IMR-90 (cell line): Measurements from ENCODE around the gene ITIH2. TPM values are rescaled to one million over a fixed set of nuclear protein-coding genes. Genes with fewer than 3 reads are reported as not detected.
"Not testable (repeated sequence)": the region's sequence is repeated elsewhere in the genome, so short reads cannot be mapped to it uniquely, and the experiment has no call there.

Experiments
- ATAC-seq: fragments of 200-7000 bp; cut with Tn5 transposase; 2 replicates; pipeline ENCODE4 v1.9.1; 2020; ENCODE audit warnings: low read depth, mild to moderate bottlenecking, moderate library complexity
- Bru-seq: library from RNA; stranded (reverse); fragments of 400-500 nt; gene quantifications from one replicate; lab custom pipeline; 2021; lab: Mats Ljungman, UMichigan
- BruChase-seq, 2 experiments: library from RNA; stranded (reverse); fragments of 400-500 nt; gene quantifications; one replicate each; lab custom pipeline; 2021; lab: Mats Ljungman, UMichigan
- BruUV-seq: library from RNA; stranded (reverse); fragments of 400-500 nt; replicated peaks from 2 replicates; lab custom pipeline; 2021; lab: Mats Ljungman, UMichigan
- CTCF ChIA-PET: fragments of 300-600 bp; formaldehyde crosslinking; extraction: SDS; loops from one replicate; lab custom pipeline; 2021; ENCODE audit warnings: antibody characterized with exemption; lab: Yijun Ruan, JAX
- POLR2A ChIA-PET: fragments of 300-600 bp; sonication (Branson Sonifier 250); formaldehyde crosslinking; loops from one replicate; lab custom pipeline; 2022; ENCODE audit warnings: antibody characterized with exemption; ENCODE audit not compliant: unreplicated experiment; lab: Charles Lee
- DNase-seq: peaks from one replicate; pipeline ENCODE4 v3.0.0; 2013
- H2AFZ ChIP-seq: replicated peaks from 2 replicates; pipeline ENCODE3; 2013; ENCODE audit warnings: low read length, mild to moderate bottlenecking; ENCODE audit not compliant: poor library complexity
- H2AK5ac ChIP-seq: 2 replicates; pipeline ENCODE4 v1.6.1; 2013; ENCODE audit warnings: low read depth, low read length, inconsistent platforms
- H2AK9ac ChIP-seq: replicated peaks from 2 replicates; pipeline ENCODE3; 2013; ENCODE audit warnings: mild to moderate bottlenecking, low read depth, low read length, moderate library complexity; ENCODE audit not compliant: poor library complexity
- H2BK120ac ChIP-seq: 2 replicates; pipeline ENCODE4 v1.6.1; 2013; ENCODE audit warnings: low read depth, low read length, inconsistent platforms
- H2BK15ac ChIP-seq: 3 replicates; pipeline ENCODE4 v1.6.1; 2013; ENCODE audit warnings: low read depth, low read length, inconsistent platforms
- H2BK20ac ChIP-seq: 2 replicates; pipeline ENCODE4 v1.6.1; 2013; ENCODE audit warnings: low read depth, mild to moderate bottlenecking, inconsistent platforms, low read length, moderate library complexity
- H2BK5ac ChIP-seq: 2 replicates; pipeline ENCODE4 v1.6.1; 2013; ENCODE audit warnings: mild to moderate bottlenecking, low read depth, low read length, inconsistent platforms; ENCODE audit not compliant: poor library complexity, severe bottlenecking
- H3K14ac ChIP-seq: replicated peaks from 2 replicates; pipeline ENCODE4 v1.6.1; 2013; ENCODE audit warnings: low read depth, low read length, inconsistent platforms
- H3K18ac ChIP-seq: 2 replicates; pipeline ENCODE4 v1.6.1; 2013; ENCODE audit warnings: low read depth, low read length, control low read depth
- H3K23ac ChIP-seq: 2 replicates; pipeline ENCODE4 v1.6.1; 2013; ENCODE audit warnings: low read depth, low read length, inconsistent platforms
- H3K27ac ChIP-seq: 2 replicates; pipeline ENCODE4 v1.5.1; 2013; ENCODE audit warnings: mild to moderate bottlenecking, control low read depth, low read length; ENCODE audit not compliant: insufficient read depth
- H3K27me3 ChIP-seq: 2 replicates; pipeline ENCODE4 v1.6.1; 2013; ENCODE audit warnings: low read length; ENCODE audit not compliant: control insufficient read depth, insufficient read depth
- H3K36me3 ChIP-seq: 2 replicates; pipeline ENCODE4 v1.6.1; 2013; ENCODE audit warnings: low read length, mixed read lengths; ENCODE audit not compliant: control insufficient read depth, insufficient read depth
- H3K4ac ChIP-seq: 2 replicates; pipeline ENCODE4 v1.6.1; 2013; ENCODE audit warnings: low read depth, low read length, inconsistent platforms
- H3K4me1 ChIP-seq: 2 replicates; pipeline ENCODE4 v1.6.1; 2013; ENCODE audit warnings: low read length, mixed read lengths; ENCODE audit not compliant: control insufficient read depth, insufficient read depth
- H3K4me2 ChIP-seq: 2 replicates; pipeline ENCODE4 v1.6.1; 2013; ENCODE audit warnings: low read depth, mild to moderate bottlenecking, control low read depth, low read length, moderate library complexity
- H3K4me3 ChIP-seq: 2 replicates; pipeline ENCODE4 v1.5.1; 2013; ENCODE audit warnings: low read depth, mild to moderate bottlenecking, control low read depth, low read length, moderate library complexity; ENCODE audit not compliant: insufficient read depth
- H3K56ac ChIP-seq: 2 replicates; pipeline ENCODE4 v1.6.1; 2013; ENCODE audit warnings: low read length, inconsistent platforms; ENCODE audit not compliant: insufficient read depth; ENCODE audit errors: extremely low read depth
- H3K79me1 ChIP-seq, 2 experiments: 2 replicates each; pipeline ENCODE4 v1.6.1; 2013; ENCODE audit warnings: low read length in 2 of 2, inconsistent platforms in 1 of 2, low read depth in 1 of 2
- H3K9ac ChIP-seq: 2 replicates; pipeline ENCODE4 v1.6.1; 2013; ENCODE audit warnings: low read depth, low read length, control low read depth
- H3K9me1 ChIP-seq: 2 replicates; pipeline ENCODE4 v1.6.1; 2013; ENCODE audit warnings: low read length, inconsistent platforms; ENCODE audit not compliant: insufficient read depth
- H3K9me3 ChIP-seq: 2 replicates; pipeline ENCODE4 v1.6.1; 2013; ENCODE audit warnings: low read length; ENCODE audit not compliant: control insufficient read depth, insufficient read depth
- H4K20me1 ChIP-seq: 2 replicates; pipeline ENCODE4 v1.6.1; 2013; ENCODE audit warnings: low read length, inconsistent platforms; ENCODE audit not compliant: insufficient read depth
- H4K5ac ChIP-seq: 2 replicates; pipeline ENCODE4 v1.6.1; 2013; ENCODE audit warnings: mild to moderate bottlenecking, low read depth, low read length, control low read depth
- H4K8ac ChIP-seq, 2 experiments: 2 replicates each; pipeline ENCODE4 v1.6.1; 2013; ENCODE audit warnings: low read depth in 2 of 2, low read length in 2 of 2, control low read depth in 1 of 2, inconsistent platforms in 1 of 2
- H4K91ac ChIP-seq: 2 replicates; pipeline ENCODE4 v1.6.1; 2013; ENCODE audit warnings: low read depth, low read length, inconsistent platforms; ENCODE audit not compliant: insufficient read depth
- MXI1 ChIP-seq: IDR thresholded peaks from 2 replicates; pipeline ENCODE4 v1.6.1; 2012; ENCODE audit warnings: low read depth, mild to moderate bottlenecking, low read length, moderate library complexity, borderline replicate concordance
- USF2 ChIP-seq: fragments of 150-350 bp; IDR thresholded peaks from 2 replicates; pipeline ENCODE4 v1.6.1; 2017; ENCODE audit warnings: mild to moderate bottlenecking, antibody characterized with exemption, low read length, low read depth
- WGBS, 2 experiments: methylation state at CpG; one replicate each; pipeline versions ENCODE4 v1.1.5 to v1.1.7; 2013; ENCODE audit warnings: missing lambda C conversion rate in 2 of 2; ENCODE audit not compliant: insufficient read length in 1 of 2; ENCODE audit errors: extremely low coverage in 2 of 2; 5-methylcytosine and 5-hydroxymethylcytosine counted together
- dilution Hi-C: fragments of 300-500 bp; cut with HindIII; formaldehyde crosslinking; loops from one replicate; pipeline ENCODE4 v1.14.3; 2018; ENCODE audit warnings: low sequenced_read_pairs; ENCODE audit not compliant: unreplicated experiment
- in situ Hi-C: fragments of 300-500 bp; cut with MboI; formaldehyde crosslinking; loops from 3 replicates; pipeline ENCODE4 v1.14.3; 2019; ENCODE audit warnings: low sequenced_read_pairs, inconsistent platforms, mixed read lengths
- intact Hi-C: fragments of 100-400 bp; cut with micrococcal nuclease; formaldehyde crosslinking; loops from 2 replicates; pipeline ENCODE4 v1.10.0; 2022
- long read RNA-seq: library from polyadenylated mRNA; unstranded; transcript quantifications from one replicate; pipeline ENCODE4 v2.0.0, GENCODE V29; 2021; ENCODE audit not compliant: unreplicated experiment
- polyA plus RNA-seq, 3 experiments: library from polyadenylated mRNA; depleted of rRNA; stranded (reverse); fragments of >200 nt; gene quantifications; 2 replicates each; pipeline ENCODE4 v1.2.3, GENCODE V29; 2012; ENCODE audit warnings: low replicate concordance in 1 of 3
- total RNA-seq: library from RNA; depleted of rRNA; stranded (reverse); fragments of >200 nt; gene quantifications from 2 replicates; pipeline ENCODE4 v1.2.3, GENCODE V29; 2012; rRNA removed

The ITIH2 gene
- not detected in 2 replicates for total RNA-seq
- not detected in 2 replicates for polyA plus RNA-seq (2012; rRNA removed)
- polyA plus RNA-seq (2012; cell fraction: cytosol; rRNA removed), result not detected in 2 replicates
- not detected in 2 replicates for polyA plus RNA-seq (2012; cell fraction: nucleus; rRNA removed; ENCODE audit: low replicate concordance)
- Bru-seq, nascent RNA, result not detected
- BruChase-seq, experiment 1, labeled RNA remaining after a 6-hour chase, result not detected
- not detected for BruChase-seq, experiment 2, labeled RNA remaining after a 2-hour chase
- long read RNA-seq, result 0 reads

GRCh38 chr10:7703140-7703539 lies at the start of gene ITIH2:
Gene ITIH2, plus strand, starts transcription at chr10:7703316. Its CDS starts 119 bp downstream, at chr10:7703435.
- WGBS, 2 experiments, result no CpG with 5 or more reads among the region's 4 CpGs
- in situ Hi-C loops (no loop called here), intact Hi-C loops (no loop called here), dilution Hi-C loops (no loop called here)
- no peaks in the 10 kb centered on the region for H4K20me1 ChIP-seq
- no peak within 1 kb of the TSS for H4K5ac ChIP-seq
- H3K36me3 ChIP-seq, result no peaks in the 10 kb centered on the region
- ChIA-PET CTCF (no interaction called here), POLR2A (no interaction called here)
- no peak within 1 kb of the TSS for H2BK120ac ChIP-seq
- no peak within 1 kb of the TSS for H3K14ac ChIP-seq
- no peak within 1 kb of the TSS for H4K8ac ChIP-seq
- TF ChIP-seq MXI1, result no peak
- TF ChIP-seq USF2, result no peak
- H3K18ac ChIP-seq, result no peak within 1 kb of the TSS
- H3K27ac ChIP-seq, result no peak within 1 kb of the TSS
- BruUV-seq, result no TSS peak
- no peak within 1 kb of the TSS for H3K4me2 ChIP-seq
- H2AK9ac ChIP-seq, result no peak within 1 kb of the TSS
- no peaks in the 10 kb centered on the region for H3K9me1 ChIP-seq
- H3K4me1 ChIP-seq, result no peaks in the 10 kb centered on the region
- H3K4ac ChIP-seq, result no peak within 1 kb of the TSS
- no peak within 1 kb of the TSS for H2BK15ac ChIP-seq
- H2AK5ac ChIP-seq, result no peak within 1 kb of the TSS
- H3K23ac ChIP-seq, result no peak within 1 kb of the TSS
- H3K9ac ChIP-seq, result no peak within 1 kb of the TSS
- H2BK5ac ChIP-seq, result no peak within 1 kb of the TSS
- H3K4me3 ChIP-seq, result no peak within 1 kb of the TSS
- H3K9me3 ChIP-seq, result no peaks in the 10 kb centered on the region
- H3K79me1 ChIP-seq, result no peaks in the 10 kb centered on the region
- H3K56ac ChIP-seq, result no peak within 1 kb of the TSS
- no peak within 1 kb of the TSS for H4K91ac ChIP-seq
- no peak within 1 kb of the TSS for H2AFZ ChIP-seq
- no peak within 1 kb of the TSS for H2BK20ac ChIP-seq
- H3K27me3 ChIP-seq, result no peaks in the 10 kb centered on the region; the same call in 1 of the 2 replicates
- DNase-seq, result no peak
- no peak for ATAC-seq

GRCh38 chr10:7657079-7657478 lies 46.0 kb upstream of the ITIH2 start:
- H3K4me2 ChIP-seq, POLR2A ChIA-PET: not testable (repeated sequence)

More at GRCh38 chr10:7657079-7657478, 46.0 kb upstream of the ITIH2 start:
- H4K5ac ChIP-seq, H2AK9ac ChIP-seq, H3K9me3 ChIP-seq, H3K18ac ChIP-seq, H3K56ac ChIP-seq, in situ Hi-C loops, H3K23ac ChIP-seq, H3K27ac ChIP-seq, H2AK5ac ChIP-seq, H3K79me1 ChIP-seq, H4K91ac ChIP-seq, H3K4ac ChIP-seq, DNase-seq, H3K9me1 ChIP-seq, H4K8ac ChIP-seq, H3K4me3 ChIP-seq, BruUV-seq, H2BK5ac ChIP-seq, H3K14ac ChIP-seq, H2BK20ac ChIP-seq, dilution Hi-C loops, H2BK120ac ChIP-seq, H2AFZ ChIP-seq, CTCF ChIA-PET, ATAC-seq, H3K4me1 ChIP-seq, H3K9ac ChIP-seq, H3K27me3 ChIP-seq, H3K36me3 ChIP-seq, H4K20me1 ChIP-seq, intact Hi-C loops, H2BK15ac ChIP-seq: not testable (repeated sequence)
- whole genome bisulfite sequencing, 2 experiments, result 40% methylated on average over 1 of the region's 11 CpGs; no CpG with 5 or more reads in 1 of the 2 experiments
